Measurements from ENCODE around the gene OR6N1. TPM values are rescaled to one million over a fixed set of nuclear protein-coding genes. Genes with fewer than 3 reads are reported as not detected.

Gene OR6N1
- total and polyA plus RNA-seq, 3 experiments from 2014 or later, result not detected

GRCh38 chr1:158714754-158715153 is 57.2 kb downstream of the OR6N1 start:
- H3K4me1 ChIP-seq (ENCODE audit: insufficient read depth, low read length), result no peaks in the 10 kb centered on the region
- H3K36me3 ChIP-seq (ENCODE audit: insufficient read depth, low read length), result no peaks in the 10 kb centered on the region
- no peaks in the 10 kb centered on the region for H3K27me3 ChIP-seq (ENCODE audit: insufficient read depth, low read length, poor library complexity, severe bottlenecking)
- Mint-ChIP-seq H3K4me1 (no peaks in the 10 kb centered on the region), H3K4me3 (no peak overlapping the region), H3K27me3 (peaks cover 12 to 55% of the 10 kb centered on the region in 2 donors), H3K27ac (peak overlapping the region in 1 of 8 donors; percentile 14), H3K9me3 (no peaks in the 10 kb centered on the region), H3K36me3 (no peaks in the 10 kb centered on the region)
- POLR2A ChIA-PET, result no interaction called here
- DNase-seq, result no peak
- H3K4me3 ChIP-seq (ENCODE audit: low read length), result no peak overlapping the region
- H3K27ac ChIP-seq (ENCODE audit: low read depth, low read length), result no peak overlapping the region
- H3K9me3 ChIP-seq (ENCODE audit: low read length), result no peaks in the 10 kb centered on the region
- CTCF ChIA-PET, result no interaction called here

Other genes with a start within 250 kb of the OR6N1 start
- gene OR6Y1, start 217.8 kb downstream of the OR6N1 start, total RNA-seq, result not detected
- gene OR6Y1, start 217.8 kb downstream of the OR6N1 start, polyA plus RNA-seq, result not detected
- gene OR6P1, start 201.6 kb downstream of the OR6N1 start, total RNA-seq, result not detected
- not detected for gene OR6P1, start 201.6 kb downstream of the OR6N1 start, polyA plus RNA-seq
- not detected for gene OR10X1, start 192.3 kb downstream of the OR6N1 start, total RNA-seq
- gene OR10X1, start 192.3 kb downstream of the OR6N1 start, polyA plus RNA-seq, result not detected
- gene OR10Z1, start 166.9 kb downstream of the OR6N1 start, total RNA-seq, result not detected
- gene OR10Z1, start 166.9 kb downstream of the OR6N1 start, polyA plus RNA-seq, result not detected
- gene SPTA1, start 85.5 kb downstream of the OR6N1 start, total RNA-seq, result not detected
- gene SPTA1, start 85.5 kb downstream of the OR6N1 start, polyA plus RNA-seq, result not detected
- gene OR6K2, start 71.5 kb downstream of the OR6N1 start, total RNA-seq, result not detected
- not detected for gene OR6K2, start 71.5 kb downstream of the OR6N1 start, polyA plus RNA-seq
- gene OR6K3, start 51.5 kb downstream of the OR6N1 start, total RNA-seq, result not detected
- not detected for gene OR6K3, start 51.5 kb downstream of the OR6N1 start, polyA plus RNA-seq
- gene OR6K6, start 17.5 kb downstream of the OR6N1 start, total RNA-seq, result not detected
- not detected for gene OR6K6, start 17.5 kb downstream of the OR6N1 start, polyA plus RNA-seq
- gene OR6N2, start 9.0 kb upstream of the OR6N1 start, total RNA-seq, result not detected
- gene OR6N2, start 9.0 kb upstream of the OR6N1 start, polyA plus RNA-seq, result not detected
- gene MNDA, start 59.2 kb upstream of the OR6N1 start, total RNA-seq, result under 1 TPM; 0.22 to 0.39 TPM
- gene MNDA, start 59.2 kb upstream of the OR6N1 start, polyA plus RNA-seq, result 0.59 TPM
- gene PYHIN1, start 159.4 kb upstream of the OR6N1 start, total RNA-seq, result 10 to 100 TPM; 23.9 to 24.2 TPM
- 110 TPM for gene PYHIN1, start 159.4 kb upstream of the OR6N1 start, polyA plus RNA-seq
- gene IFI16, start 237.7 kb upstream of the OR6N1 start, total RNA-seq, result 100 to 1,000 TPM; 175 to 186 TPM
- gene IFI16, start 237.7 kb upstream of the OR6N1 start, polyA plus RNA-seq, result 126 TPM